GM12872 (cell line): Measurements from ENCODE around the gene TMEFF2.

Experiments
- TF ChIP-seq, protein P1 (sequence below): IDR thresholded peaks from 3 replicates; pipeline ENCODE4 v1.5.1; 2011; ENCODE audit warnings: low read depth, mild to moderate bottlenecking, low read length, moderate library complexity; ENCODE audit not compliant: insufficient read depth

The TMEFF2 gene

DNA sequence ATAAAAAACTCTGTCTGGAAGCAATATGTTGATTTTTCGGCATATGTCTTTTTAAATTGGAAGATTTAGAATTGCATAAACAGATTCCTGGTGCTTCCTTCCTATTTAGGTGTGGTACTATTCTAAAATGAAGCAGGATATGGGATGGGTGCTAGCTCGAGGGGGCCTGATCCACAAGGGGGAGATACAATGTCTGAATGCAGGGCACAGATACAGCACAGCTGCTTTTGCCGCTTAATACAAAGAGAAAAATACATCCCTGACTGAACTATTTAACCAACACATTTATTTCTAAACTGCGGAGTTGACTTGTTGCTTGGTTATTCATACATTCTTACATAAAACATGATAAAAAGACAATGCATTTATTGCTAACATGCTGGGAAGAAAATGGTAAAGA, 169.1 kb downstream of the TMEFF2 start:
- TF ChIP-seq, protein P1, sequence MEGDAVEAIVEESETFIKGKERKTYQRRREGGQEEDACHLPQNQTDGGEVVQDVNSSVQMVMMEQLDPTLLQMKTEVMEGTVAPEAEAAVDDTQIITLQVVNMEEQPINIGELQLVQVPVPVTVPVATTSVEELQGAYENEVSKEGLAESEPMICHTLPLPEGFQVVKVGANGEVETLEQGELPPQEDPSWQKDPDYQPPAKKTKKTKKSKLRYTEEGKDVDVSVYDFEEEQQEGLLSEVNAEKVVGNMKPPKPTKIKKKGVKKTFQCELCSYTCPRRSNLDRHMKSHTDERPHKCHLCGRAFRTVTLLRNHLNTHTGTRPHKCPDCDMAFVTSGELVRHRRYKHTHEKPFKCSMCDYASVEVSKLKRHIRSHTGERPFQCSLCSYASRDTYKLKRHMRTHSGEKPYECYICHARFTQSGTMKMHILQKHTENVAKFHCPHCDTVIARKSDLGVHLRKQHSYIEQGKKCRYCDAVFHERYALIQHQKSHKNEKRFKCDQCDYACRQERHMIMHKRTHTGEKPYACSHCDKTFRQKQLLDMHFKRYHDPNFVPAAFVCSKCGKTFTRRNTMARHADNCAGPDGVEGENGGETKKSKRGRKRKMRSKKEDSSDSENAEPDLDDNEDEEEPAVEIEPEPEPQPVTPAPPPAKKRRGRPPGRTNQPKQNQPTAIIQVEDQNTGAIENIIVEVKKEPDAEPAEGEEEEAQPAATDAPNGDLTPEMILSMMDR = no peak

DNA sequence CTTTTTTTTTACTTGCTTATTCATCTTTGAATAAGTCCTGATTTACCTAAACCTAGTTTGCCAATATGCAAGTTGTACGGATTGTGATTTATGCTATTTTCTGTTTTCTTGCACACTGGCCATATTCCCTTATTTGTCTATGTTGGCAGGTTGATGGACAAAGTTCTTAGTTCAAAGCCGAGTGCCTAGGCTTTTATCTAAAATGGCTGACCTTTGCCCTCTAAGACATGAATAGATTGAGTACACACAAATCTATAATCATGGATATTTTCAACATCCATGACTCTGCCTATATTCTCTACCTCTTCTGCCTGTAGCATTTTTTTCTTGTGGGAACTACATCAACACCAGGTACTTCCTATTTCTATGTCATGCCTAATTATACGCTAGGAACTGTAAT, 171.7 kb downstream of the TMEFF2 start:
- TF ChIP-seq, protein P1 = no peak

DNA sequence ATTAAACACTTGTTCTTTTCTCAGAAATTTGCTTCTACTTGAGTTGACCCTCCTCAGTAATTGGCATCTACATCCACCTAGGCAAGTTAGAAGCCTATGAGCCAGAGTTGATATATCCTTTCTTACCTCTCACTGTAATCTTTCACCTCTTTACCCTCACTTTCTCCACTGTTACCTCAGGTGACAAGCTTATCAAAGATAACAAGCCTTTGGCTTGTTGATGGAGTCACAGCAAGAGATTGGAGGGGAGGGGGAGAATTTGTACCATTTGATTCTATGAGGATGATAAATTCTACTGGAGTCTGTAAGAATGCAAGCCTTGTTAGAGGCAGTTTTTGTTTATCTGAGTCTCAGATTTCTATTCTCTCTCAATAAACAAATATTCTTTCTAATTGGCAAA, 176.9 kb downstream of the TMEFF2 start:
- TF ChIP-seq, protein P1 = no peak

DNA sequence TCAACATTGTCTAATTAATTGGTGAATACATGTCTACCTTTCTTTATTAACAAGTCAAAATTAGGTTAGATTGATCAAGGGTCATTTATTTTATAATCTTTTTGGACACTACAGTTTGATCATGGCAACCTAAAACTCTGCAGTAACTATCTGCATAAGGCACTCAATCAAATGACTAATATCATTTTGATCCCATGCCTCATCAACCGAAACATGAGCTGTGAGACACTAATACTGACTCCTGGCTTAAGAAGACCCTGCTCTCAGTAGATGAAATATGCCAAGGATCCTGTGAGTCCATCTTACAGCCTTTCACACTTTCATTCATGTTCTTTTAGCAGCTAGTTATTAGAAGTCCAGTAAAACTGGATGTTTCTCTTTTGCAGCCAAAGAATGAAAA, 178.5 kb downstream of the TMEFF2 start:
- TF ChIP-seq, protein P1 = no peak

DNA sequence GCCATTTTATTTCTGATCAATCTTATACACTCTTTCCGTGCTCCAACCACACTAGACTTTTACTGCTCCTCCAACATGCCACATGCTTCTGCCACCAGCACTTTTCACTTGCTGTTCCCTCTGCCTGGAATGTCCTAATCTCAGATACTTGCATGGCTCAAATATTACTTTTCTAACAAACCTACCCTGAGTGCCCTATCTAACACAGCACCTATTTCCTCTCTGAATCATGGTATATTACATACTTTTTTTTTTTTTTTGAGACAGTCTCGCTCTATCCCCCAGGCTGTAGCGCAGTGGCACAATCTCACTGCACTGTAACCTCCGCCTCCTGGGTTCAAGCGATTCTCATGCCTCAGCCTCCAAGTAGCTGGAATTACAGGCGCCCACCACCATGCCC, 181.5 kb downstream of the TMEFF2 start:
- TF ChIP-seq, protein P1 = no peak

DNA sequence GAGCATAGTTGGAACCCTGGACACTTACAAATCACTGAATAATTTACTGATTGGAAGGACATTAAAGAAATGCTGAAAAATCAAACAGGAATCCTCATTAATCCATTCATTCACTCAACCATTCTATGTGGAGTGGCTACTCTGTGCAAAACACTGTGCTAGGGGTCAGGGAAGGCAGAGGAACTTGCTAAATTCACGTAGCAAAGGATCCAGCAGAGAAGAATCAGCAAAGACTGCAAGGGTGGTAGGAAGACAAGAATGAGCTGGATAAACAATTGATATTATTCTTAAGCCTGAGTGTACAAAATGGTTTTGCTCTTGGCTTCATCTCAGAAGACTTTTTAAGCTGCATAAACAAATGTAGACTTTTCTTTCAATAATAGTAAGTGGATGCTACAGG, 183.5 kb downstream of the TMEFF2 start:
- TF ChIP-seq, protein P1 = no peak

DNA sequence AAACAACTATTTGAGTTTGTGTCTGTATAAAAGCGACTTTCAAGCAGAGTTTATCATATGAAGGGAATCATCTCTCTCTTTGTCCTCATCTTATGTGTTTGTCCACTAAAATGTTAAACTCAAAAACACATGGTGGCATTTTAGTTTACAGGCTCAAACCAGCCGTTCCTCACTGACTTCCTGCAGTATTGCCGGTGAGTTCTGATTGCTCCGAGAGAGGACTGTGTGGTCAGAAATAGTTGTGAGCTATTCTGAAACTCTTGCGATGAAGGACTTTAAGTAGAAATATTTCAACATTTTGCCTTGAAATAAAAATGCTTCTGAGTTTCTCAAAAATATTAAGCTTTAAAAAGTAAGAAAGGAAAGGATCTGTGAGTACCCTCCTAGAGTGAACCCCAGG, 184.7 kb downstream of the TMEFF2 start:
- TF ChIP-seq, protein P1 = no peak

DNA sequence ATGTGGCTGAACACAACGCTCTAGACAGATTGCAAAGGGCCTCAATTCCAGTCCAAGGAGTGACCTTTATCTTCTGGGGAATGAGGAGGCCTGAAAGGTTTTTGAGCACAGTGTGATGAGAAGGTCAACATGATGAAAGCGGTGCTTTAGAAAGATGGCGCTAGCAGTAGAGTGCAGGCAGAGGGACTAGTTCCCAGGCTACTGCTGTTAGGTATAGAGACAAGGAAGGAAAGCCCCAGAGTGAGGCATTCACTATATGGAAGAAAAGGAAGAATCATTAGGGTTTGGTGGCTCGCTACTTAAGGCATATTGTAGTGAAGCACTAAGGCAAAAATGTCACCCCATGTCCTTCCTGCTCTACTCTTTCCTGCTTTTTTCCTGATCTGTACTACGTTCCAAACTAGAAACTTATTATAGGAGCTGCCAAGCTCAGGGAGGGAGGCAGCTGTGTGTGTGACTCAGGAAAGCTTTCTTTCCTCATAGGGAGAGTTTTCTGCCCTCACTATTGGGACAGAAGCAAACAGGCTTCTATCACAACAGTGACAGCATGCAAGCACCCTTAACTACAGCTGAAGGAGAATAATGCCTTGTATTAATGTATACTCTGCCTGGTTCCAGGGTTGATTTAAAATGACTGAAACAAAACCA, 187.0 kb downstream of the TMEFF2 start:
- TF ChIP-seq, protein P1 = no peak
